COLO668 (cell line): Measurements from ENCODE around the gene ORC4.
"Not testable (repeated sequence)": the region's sequence is repeated elsewhere in the genome, so short reads cannot be mapped to it uniquely, and the experiment has no call there.

Experiments
- DNase-seq: peaks from one replicate; lab custom pipeline; 2025; ENCODE audit not compliant: unreplicated experiment; lab: John Stamatoyannopoulos, UW

The ORC4 gene

GRCh38 chr2:148021059-148021861, 723 bp upstream of the ORC4 start, which contains the start of gene MBD5:
MBD5 (plus strand) TSS chr2:148021091.
- DNase-seq, result peak; percentile 50

- no peak for DNase-seq
Measured at GRCh38 chr2:148014616-148015015, 5.9 kb downstream of the ORC4 start.

- no peak for DNase-seq
Measured at GRCh38 chr2:148013876-148014275, 6.7 kb downstream of the ORC4 start.

GRCh38 chr2:148008411-148008810, 12.1 kb downstream of the ORC4 start:
- not testable (repeated sequence) for DNase-seq

- no peak for DNase-seq
Measured at GRCh38 chr2:148007219-148007900, 13.2 kb downstream of the ORC4 start.

- DNase-seq, result no peak
Measured at GRCh38 chr2:148006249-148007007, 14.1 kb downstream of the ORC4 start.

GRCh38 chr2:148002420-148002819, 18.1 kb downstream of the ORC4 start:
- DNase-seq, result not testable (repeated sequence)

GRCh38 chr2:148000095-148000494, 20.4 kb downstream of the ORC4 start:
- no peak for DNase-seq

GRCh38 chr2:147999126-147999525, 21.4 kb downstream of the ORC4 start:
- no peak for DNase-seq

GRCh38 chr2:147998203-147998602, 22.3 kb downstream of the ORC4 start:
- DNase-seq, result no peak

- DNase-seq, result no peak
Measured at GRCh38 chr2:147996828-147997227, 23.7 kb downstream of the ORC4 start.

GRCh38 chr2:147994965-147995364, 25.6 kb downstream of the ORC4 start:
- DNase-seq, result not testable (repeated sequence)

GRCh38 chr2:147989809-147990403, 30.6 kb downstream of the ORC4 start:
- no peak for DNase-seq

- no peak for DNase-seq
Measured at GRCh38 chr2:147989102-147989501, 31.4 kb downstream of the ORC4 start.

- DNase-seq, result no peak
Measured at GRCh38 chr2:147980940-147981528, 39.5 kb downstream of the ORC4 start.

- DNase-seq, result no peak
Measured at GRCh38 chr2:147977679-147978078, 42.9 kb downstream of the ORC4 start.

- no peak for DNase-seq
Measured at GRCh38 chr2:147976102-147976501, 44.4 kb downstream of the ORC4 start.

- DNase-seq, result no peak
Measured at GRCh38 chr2:147968571-147968970, 52.0 kb downstream of the ORC4 start.

- no peak for DNase-seq
Measured at GRCh38 chr2:147952118-147952517, 68.4 kb downstream of the ORC4 start.

GRCh38 chr2:147945660-147946059, 74.9 kb downstream of the ORC4 start:
- no peak for DNase-seq

- DNase-seq, result no peak
Measured at GRCh38 chr2:147939313-147939712, 81.2 kb downstream of the ORC4 start.
